Panc1 (cell line): Measurements from ENCODE around the gene MAGI2. TPM values are rescaled to one million over a fixed set of nuclear protein-coding genes. Genes with fewer than 3 reads are reported as not detected.

ENCODE experiments used
- ATAC-seq: fragments of 200-7000 bp; cut with Tn5 transposase; 2 replicates; pipeline ENCODE4 v1.9.1; 2020; ENCODE audit warnings: mild to moderate bottlenecking, moderate library complexity
- BruUV-seq: library from RNA; stranded (reverse); fragments of 400-500 nt; replicated peaks from 2 replicates; lab custom pipeline; 2021; lab: Mats Ljungman, UMichigan
- CTCF ChIA-PET: fragments of 300-600 bp; sonication (Branson Sonifier 250); formaldehyde crosslinking; loops from one replicate; lab custom pipeline; 2022; ENCODE audit warnings: antibody characterized with exemption; lab: Charles Lee
- POLR2A ChIA-PET: fragments of 300-600 bp; sonication (Branson Sonifier 250); formaldehyde crosslinking; loops from one replicate; lab custom pipeline; 2022; ENCODE audit warnings: antibody characterized with exemption; lab: Charles Lee
- DNase-seq: peaks from one replicate; pipeline ENCODE4 v3.0.0-alpha.2; 2010; ENCODE audit warnings: low read depth, low spot score
- H3K27ac ChIP-seq: 2 replicates; pipeline ENCODE4 v1.5.1; 2011; ENCODE audit warnings: mild to moderate bottlenecking, low read length, inconsistent platforms
- H3K27me3 ChIP-seq: fragments of 200-500 bp; sonication (Bioruptor generic); 2 replicates; pipeline ENCODE4 v1.6.0; 2014; ENCODE audit warnings: low read length, inconsistent platforms; ENCODE audit not compliant: control insufficient read depth, insufficient read depth
- H3K36me3 ChIP-seq: fragments of 200-500 bp; sonication (Bioruptor generic); 2 replicates; pipeline ENCODE4 v1.5.1; 2014; ENCODE audit warnings: inconsistent platforms, mild to moderate bottlenecking, low read length, moderate library complexity; ENCODE audit not compliant: control insufficient read depth, insufficient read depth
- H3K4me1 ChIP-seq: 2 replicates; pipeline ENCODE4 v1.5.1; 2011; ENCODE audit warnings: inconsistent platforms, mild to moderate bottlenecking, low read length, moderate library complexity; ENCODE audit not compliant: control insufficient read depth, insufficient read depth
- H3K4me3 ChIP-seq, 2 experiments: 2 replicates each; pipeline ENCODE4 v1.5.1; 2011 to 2012; ENCODE audit warnings: low read depth in 2 of 2, low read length in 2 of 2, mild to moderate bottlenecking in 2 of 2, inconsistent platforms in 1 of 2, moderate library complexity in 1 of 2
- H3K9me3 ChIP-seq: fragments of 200-500 bp; sonication (Bioruptor generic); 2 replicates; pipeline ENCODE4 v1.5.1; 2014; ENCODE audit warnings: low read depth, mild to moderate bottlenecking, inconsistent platforms, low read length, moderate library complexity; ENCODE audit not compliant: control insufficient read depth, insufficient read depth
- POLR2AphosphoS5 ChIP-seq: IDR thresholded peaks from 2 replicates; pipeline ENCODE4 v1.6.1; 2012; ENCODE audit warnings: mild to moderate bottlenecking, low read depth, low read length, moderate library complexity
- SIN3A ChIP-seq: IDR thresholded peaks from 2 replicates; pipeline ENCODE4 v1.6.1; 2012; ENCODE audit warnings: low read depth, mild to moderate bottlenecking, low read length, moderate library complexity, borderline replicate concordance; ENCODE audit not compliant: insufficient read depth
- TCF7L2 ChIP-seq: IDR thresholded peaks from 2 replicates; pipeline ENCODE4 v1.6.1; 2011; ENCODE audit warnings: mild to moderate bottlenecking, low read depth, low read length, inconsistent platforms
- in situ Hi-C: cut with HindIII; loops from 2 replicates; pipeline ENCODE4 v1.10.0; 2016; ENCODE audit warnings: low sequenced_read_pairs, low pct_unique_long_range_greater_than_20kb
- intact Hi-C: fragments of 100-400 bp; cut with micrococcal nuclease; formaldehyde crosslinking; loops from one replicate; pipeline ENCODE4 v1.10.0; 2022; ENCODE audit not compliant: unreplicated experiment
- total RNA-seq: library from RNA; stranded (reverse); gene quantifications from one replicate; pipeline ENCODE4 v1.2.1, GENCODE V29; 2021; ENCODE audit not compliant: unreplicated experiment
- TF ChIP-seq, protein P1 (sequence below): fragments of 450-650 bp; IDR thresholded peaks from 2 replicates; pipeline ENCODE4 v1.5.1; 2017; ENCODE audit warnings: mild to moderate bottlenecking
- TF ChIP-seq, protein P2 (sequence below), 2 experiments: IDR thresholded peaks; 2 replicates each; pipeline ENCODE4 v1.6.1; 2011 to 2012; ENCODE audit warnings: low read depth in 2 of 2, control low read depth in 1 of 2, low read length in 1 of 2, mild to moderate bottlenecking in 1 of 2, moderate library complexity in 1 of 2; ENCODE audit not compliant: insufficient read depth in 1 of 2

MAGI2 gene
- total RNA-seq, 1 experiment from 2014 or later = 5.4 TPM

DNA sequence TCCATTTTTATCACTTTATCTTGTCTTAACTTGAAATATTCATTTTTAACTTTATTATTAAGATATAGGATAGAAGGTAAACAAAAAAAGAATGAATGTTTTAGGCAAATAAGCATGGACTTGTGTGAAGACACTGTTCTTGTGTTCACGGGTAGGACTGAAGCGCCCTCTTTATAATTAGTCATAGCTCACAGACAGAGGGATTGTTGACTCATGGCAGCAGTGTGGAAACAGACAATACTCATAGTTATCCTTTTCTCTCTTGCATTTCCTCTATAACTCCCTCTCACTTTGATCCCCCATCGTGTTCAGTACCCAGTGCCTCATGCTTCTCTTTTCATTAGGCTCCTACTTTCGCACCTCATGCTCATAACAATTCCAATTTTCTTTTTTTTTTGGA, 923.1 kb downstream of the MAGI2 start:
- intact Hi-C loops (loop anchor here (10.0 kb wide), 1 partner anchor 64 kb away; no protein-coding TSS in a partner anchor), in situ Hi-C loops (no loop called here)
- peak; percentile 24 for DNase-seq
- POLR2A ChIA-PET = no interaction called here
- no peak for ATAC-seq
- Histone ChIP-seq H3K9me3 (no peaks in the 10 kb centered on the region), H3K4me1 (no peaks in the 10 kb centered on the region), H3K27ac (no peak overlapping the region), H3K4me3 (no peak overlapping the region), H3K36me3 (no peaks in the 10 kb centered on the region), H3K27me3 (no peaks in the 10 kb centered on the region)
- CTCF ChIA-PET = no interaction called here
- BruUV-seq = no TSS peak
- TF ChIP-seq, protein P1, sequence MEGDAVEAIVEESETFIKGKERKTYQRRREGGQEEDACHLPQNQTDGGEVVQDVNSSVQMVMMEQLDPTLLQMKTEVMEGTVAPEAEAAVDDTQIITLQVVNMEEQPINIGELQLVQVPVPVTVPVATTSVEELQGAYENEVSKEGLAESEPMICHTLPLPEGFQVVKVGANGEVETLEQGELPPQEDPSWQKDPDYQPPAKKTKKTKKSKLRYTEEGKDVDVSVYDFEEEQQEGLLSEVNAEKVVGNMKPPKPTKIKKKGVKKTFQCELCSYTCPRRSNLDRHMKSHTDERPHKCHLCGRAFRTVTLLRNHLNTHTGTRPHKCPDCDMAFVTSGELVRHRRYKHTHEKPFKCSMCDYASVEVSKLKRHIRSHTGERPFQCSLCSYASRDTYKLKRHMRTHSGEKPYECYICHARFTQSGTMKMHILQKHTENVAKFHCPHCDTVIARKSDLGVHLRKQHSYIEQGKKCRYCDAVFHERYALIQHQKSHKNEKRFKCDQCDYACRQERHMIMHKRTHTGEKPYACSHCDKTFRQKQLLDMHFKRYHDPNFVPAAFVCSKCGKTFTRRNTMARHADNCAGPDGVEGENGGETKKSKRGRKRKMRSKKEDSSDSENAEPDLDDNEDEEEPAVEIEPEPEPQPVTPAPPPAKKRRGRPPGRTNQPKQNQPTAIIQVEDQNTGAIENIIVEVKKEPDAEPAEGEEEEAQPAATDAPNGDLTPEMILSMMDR = no peak
- TF ChIP-seq, protein P2, sequence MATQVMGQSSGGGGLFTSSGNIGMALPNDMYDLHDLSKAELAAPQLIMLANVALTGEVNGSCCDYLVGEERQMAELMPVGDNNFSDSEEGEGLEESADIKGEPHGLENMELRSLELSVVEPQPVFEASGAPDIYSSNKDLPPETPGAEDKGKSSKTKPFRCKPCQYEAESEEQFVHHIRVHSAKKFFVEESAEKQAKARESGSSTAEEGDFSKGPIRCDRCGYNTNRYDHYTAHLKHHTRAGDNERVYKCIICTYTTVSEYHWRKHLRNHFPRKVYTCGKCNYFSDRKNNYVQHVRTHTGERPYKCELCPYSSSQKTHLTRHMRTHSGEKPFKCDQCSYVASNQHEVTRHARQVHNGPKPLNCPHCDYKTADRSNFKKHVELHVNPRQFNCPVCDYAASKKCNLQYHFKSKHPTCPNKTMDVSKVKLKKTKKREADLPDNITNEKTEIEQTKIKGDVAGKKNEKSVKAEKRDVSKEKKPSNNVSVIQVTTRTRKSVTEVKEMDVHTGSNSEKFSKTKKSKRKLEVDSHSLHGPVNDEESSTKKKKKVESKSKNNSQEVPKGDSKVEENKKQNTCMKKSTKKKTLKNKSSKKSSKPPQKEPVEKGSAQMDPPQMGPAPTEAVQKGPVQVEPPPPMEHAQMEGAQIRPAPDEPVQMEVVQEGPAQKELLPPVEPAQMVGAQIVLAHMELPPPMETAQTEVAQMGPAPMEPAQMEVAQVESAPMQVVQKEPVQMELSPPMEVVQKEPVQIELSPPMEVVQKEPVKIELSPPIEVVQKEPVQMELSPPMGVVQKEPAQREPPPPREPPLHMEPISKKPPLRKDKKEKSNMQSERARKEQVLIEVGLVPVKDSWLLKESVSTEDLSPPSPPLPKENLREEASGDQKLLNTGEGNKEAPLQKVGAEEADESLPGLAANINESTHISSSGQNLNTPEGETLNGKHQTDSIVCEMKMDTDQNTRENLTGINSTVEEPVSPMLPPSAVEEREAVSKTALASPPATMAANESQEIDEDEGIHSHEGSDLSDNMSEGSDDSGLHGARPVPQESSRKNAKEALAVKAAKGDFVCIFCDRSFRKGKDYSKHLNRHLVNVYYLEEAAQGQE (IDR thresholded peaks at IDR 0.05; ENCODE audit: insufficient read depth in 1 of 2, low read depth in 2 of 2, low read length in 1 of 2) = no peak
- TF ChIP-seq TCF7L2 = no peak
- TF ChIP-seq POLR2AphosphoS5 = no peak
- no peak for TF ChIP-seq SIN3A

DNA sequence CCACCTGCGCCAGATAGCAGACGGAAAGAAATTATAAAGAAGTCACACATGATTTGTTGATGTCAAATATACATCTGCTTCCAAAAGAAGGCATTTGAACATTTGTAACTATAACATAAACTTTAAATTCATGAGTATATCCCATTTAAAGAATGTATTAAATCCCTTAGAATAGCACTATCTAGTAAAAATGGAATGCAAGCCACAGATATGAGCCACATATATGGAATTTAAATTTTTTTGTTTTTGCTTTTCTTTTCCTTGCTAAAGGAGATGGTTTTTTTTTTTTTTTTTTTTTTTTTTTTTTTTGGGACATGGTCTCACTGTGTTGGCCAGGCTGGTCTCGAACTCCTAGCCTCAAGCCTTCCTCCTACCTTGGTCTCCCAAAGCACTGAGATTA, 924.1 kb downstream of the MAGI2 start:
- BruUV-seq = no TSS peak
- intact Hi-C loops (no loop called here), in situ Hi-C loops (no loop called here)
- Histone ChIP-seq H3K36me3 (no peaks in the 10 kb centered on the region), H3K27me3 (no peaks in the 10 kb centered on the region), H3K9me3 (no peaks in the 10 kb centered on the region), H3K27ac (no peak overlapping the region), H3K4me1 (no peaks in the 10 kb centered on the region), H3K4me3 (no peak overlapping the region)
- ATAC-seq (no peak), DNase-seq (no peak)
- CTCF ChIA-PET = no interaction called here
- no peak for TF ChIP-seq SIN3A
- TF ChIP-seq TCF7L2 = no peak
- TF ChIP-seq POLR2AphosphoS5 = no peak
- TF ChIP-seq, protein P2 (IDR thresholded peaks at IDR 0.05; ENCODE audit: insufficient read depth in 1 of 2, low read depth in 2 of 2, low read length in 1 of 2) = no peak
- TF ChIP-seq, protein P1 = no peak
- POLR2A ChIA-PET = no interaction called here
